ENCODE data around the gene CAND2.

CAND2 gene

GRCh38 chr3:12791430-12791829, 5.0 kb upstream of the CAND2 start:
- H3K27me3 ChIP-seq (ENCODE audit: low read length): no peaks in the 10 kb centered on the region
- H3K79me2 ChIP-seq (ENCODE audit: insufficient read depth, low read length): no peaks in the 10 kb centered on the region
- no peak overlapping the region for H3K9ac ChIP-seq (ENCODE audit: low read length)
- no peak overlapping the region for H3K4me2 ChIP-seq (ENCODE audit: low read depth, low read length, poor library complexity, severe bottlenecking)
- H3K9me3 ChIP-seq (ENCODE audit: insufficient read depth, low read length): no peaks in the 10 kb centered on the region
- no peak overlapping the region for H2AFZ ChIP-seq (ENCODE audit: low read depth, low read length, severe bottlenecking)
- TF ChIP-seq CTCF (IDR thresholded peaks at IDR 0.05; ENCODE audit: insufficient read depth, low read length, poor library complexity, severe bottlenecking) (no peak), EZH2phosphoT487 (conservative IDR thresholded peaks at IDR 0.05; ENCODE audit: low read length) (no peak)
- H3F3A ChIP-seq (ENCODE audit: insufficient read depth): no peaks in the 10 kb centered on the region
- H3K36me3 ChIP-seq (ENCODE audit: low read length): no peaks in the 10 kb centered on the region
- H4K20me1 ChIP-seq (ENCODE audit: low read depth, low read length): no peaks in the 10 kb centered on the region
- no peak overlapping the region for H3K4me3 ChIP-seq (ENCODE audit: insufficient read depth, low read length, poor library complexity, severe bottlenecking)
- no peaks in the 10 kb centered on the region for H3K9me2 ChIP-seq (replicated peaks; ENCODE audit: insufficient read depth, low read length)
- no peak overlapping the region for H3K27ac ChIP-seq (ENCODE audit: low read depth, low read length)

- TF ChIP-seq CTCF (IDR thresholded peaks at IDR 0.05; ENCODE audit: insufficient read depth, low read length, poor library complexity, severe bottlenecking) (no peak), EZH2phosphoT487 (conservative IDR thresholded peaks at IDR 0.05; ENCODE audit: low read length) (no peak)
- no peak overlapping the region for H2AFZ ChIP-seq (ENCODE audit: low read depth, low read length, severe bottlenecking)
- H3K4me2 ChIP-seq (ENCODE audit: low read depth, low read length, poor library complexity, severe bottlenecking): no peak overlapping the region
- H3K27me3 ChIP-seq (ENCODE audit: low read length): no peaks in the 10 kb centered on the region
- no peaks in the 10 kb centered on the region for H3K79me2 ChIP-seq (ENCODE audit: insufficient read depth, low read length)
- no peaks in the 10 kb centered on the region for H3K9me3 ChIP-seq (ENCODE audit: insufficient read depth, low read length)
- H3K4me3 ChIP-seq (ENCODE audit: insufficient read depth, low read length, poor library complexity, severe bottlenecking): no peak overlapping the region
- no peak overlapping the region for H3K27ac ChIP-seq (ENCODE audit: low read depth, low read length)
- H3K36me3 ChIP-seq (ENCODE audit: low read length): no peaks in the 10 kb centered on the region
- 0 out of 2 replicates have a peak, but pooled peaks cover 3% of the 10 kb centered on the region for H3F3A ChIP-seq (ENCODE audit: insufficient read depth)
- no peak overlapping the region for H3K9ac ChIP-seq (ENCODE audit: low read length)
- no peaks in the 10 kb centered on the region for H4K20me1 ChIP-seq (ENCODE audit: low read depth, low read length)
- no peaks in the 10 kb centered on the region for H3K9me2 ChIP-seq (replicated peaks; ENCODE audit: insufficient read depth, low read length)
These were observed 2.8 kb upstream of the CAND2 start for GRCh38 chr3:12793701-12794100.

GRCh38 chr3:12797124-12797891, 828 bp downstream of the CAND2 start:
- no peaks in the 10 kb centered on the region for H3K27me3 ChIP-seq (ENCODE audit: low read length)
- no peaks in the 10 kb centered on the region for H3K9me3 ChIP-seq (ENCODE audit: insufficient read depth, low read length)
- H3K4me2 ChIP-seq (ENCODE audit: low read depth, low read length, poor library complexity, severe bottlenecking): no peak overlapping the region
- no peak overlapping the region for H3K27ac ChIP-seq (ENCODE audit: low read depth, low read length)
- no peak overlapping the region for H3K9ac ChIP-seq (ENCODE audit: low read length)
- no peak overlapping the region for H3K4me3 ChIP-seq (ENCODE audit: insufficient read depth, low read length, poor library complexity, severe bottlenecking)
- no peaks in the 10 kb centered on the region for H3K9me2 ChIP-seq (replicated peaks; ENCODE audit: insufficient read depth, low read length)
- H4K20me1 ChIP-seq (ENCODE audit: low read depth, low read length): no peaks in the 10 kb centered on the region
- no peak for TF ChIP-seq EZH2phosphoT487 (conservative IDR thresholded peaks at IDR 0.05; ENCODE audit: low read length)
- TF ChIP-seq CTCF (IDR thresholded peaks at IDR 0.05; ENCODE audit: insufficient read depth, low read length, poor library complexity, severe bottlenecking): no peak
- H3K36me3 ChIP-seq (ENCODE audit: low read length): no peaks in the 10 kb centered on the region
- 0 out of 2 replicates have a peak, but pooled peaks cover 3% of the 10 kb centered on the region for H3F3A ChIP-seq (ENCODE audit: insufficient read depth)
- no peaks in the 10 kb centered on the region for H3K79me2 ChIP-seq (ENCODE audit: insufficient read depth, low read length)
- no peak overlapping the region for H2AFZ ChIP-seq (ENCODE audit: low read depth, low read length, severe bottlenecking)

Data from SU-DHL-6 (cell line).